GM12878 (cell line): ENCODE results near the gene NPR2. TPM values are rescaled to one million over a fixed set of nuclear protein-coding genes. Genes with fewer than 3 reads are reported as not detected.

Experiments used
- ATAC-seq: fragments of 200-7000 bp; cut with Tn5 transposase; 3 replicates; pipeline ENCODE4 v1.9.1; 2020; ENCODE audit warnings: mild to moderate bottlenecking, moderate library complexity
- BruUV-seq: library from RNA; stranded (reverse); fragments of 400-500 nt; replicated peaks from 2 replicates; lab custom pipeline; 2021; lab: Mats Ljungman, UMichigan
- CTCF ChIA-PET: fragments of 300-600 bp; sonication (Branson Sonifier 250); formaldehyde crosslinking; extraction: SDS; loops from one replicate; lab custom pipeline; 2021; ENCODE audit warnings: inconsistent platforms; lab: Yijun Ruan, JAX
- POLR2A ChIA-PET: fragments of 350-600 bp; formaldehyde crosslinking; extraction: SDS; loops from one replicate; lab custom pipeline; 2021; ENCODE audit warnings: inconsistent platforms; lab: Charles Lee
- RAD21 ChIA-PET: fragments of 300-600 bp; sonication (Branson Sonifier 250); formaldehyde crosslinking; loops from one replicate; lab custom pipeline; 2023; ENCODE audit warnings: antibody characterized with exemption; ENCODE audit not compliant: unreplicated experiment; lab: Charles Lee
- SMC1A ChIA-PET: fragments of 300-600 bp; sonication (Branson Sonifier 250); formaldehyde crosslinking; loops from one replicate; lab custom pipeline; 2023; ENCODE audit not compliant: unreplicated experiment, uncharacterized antibody; lab: Charles Lee
- DNase-seq: peaks from one replicate; pipeline ENCODE4 v3.0.0-alpha.2; 2011; ENCODE audit warnings: low read depth, low spot score
- FAIRE-seq: peaks from 3 replicates; lab custom pipeline; 2011; peaks lifted over from hg19 to GRCh38; lab: Jason Lieb, UNC
- H2AFZ ChIP-seq: 2 replicates; pipeline ENCODE4 v1.6.0; 2011; ENCODE audit warnings: low read depth, low read length, control low read depth; ENCODE audit not compliant: control insufficient read depth
- H3K27ac ChIP-seq: 2 replicates; pipeline ENCODE4 v1.5.1; 2011; ENCODE audit warnings: control low read depth; ENCODE audit not compliant: control insufficient read depth, insufficient read depth
- H3K27me3 ChIP-seq, 2 experiments: replicated peaks in 1 of 2; 2 replicates each; pipeline versions ENCODE4 v1.6.0 to v1.6.1; 2011; ENCODE audit warnings: low read length in 1 of 2; ENCODE audit not compliant: control insufficient read depth in 2 of 2, insufficient read depth in 2 of 2
- H3K36me3 ChIP-seq, 2 experiments: 2 replicates each; pipeline ENCODE4 v1.5.1; 2011; ENCODE audit warnings: low read length in 1 of 2; ENCODE audit not compliant: control insufficient read depth in 2 of 2, insufficient read depth in 2 of 2
- H3K4me1 ChIP-seq: 2 replicates; pipeline ENCODE4 v1.6.1; 2011; ENCODE audit warnings: mild to moderate bottlenecking, low read length, moderate library complexity, mixed read lengths; ENCODE audit not compliant: control insufficient read depth, insufficient read depth
- H3K4me2 ChIP-seq: 2 replicates; pipeline ENCODE4 v1.6.0; 2011; ENCODE audit warnings: control low read depth; ENCODE audit not compliant: control insufficient read depth, insufficient read depth
- H3K4me3 ChIP-seq: fragments of 200-600 bp; sonication (generic); 2 replicates; pipeline ENCODE4 v1.5.1; 2016
- H3K79me2 ChIP-seq: 2 replicates; pipeline ENCODE4 v1.6.0; 2011; ENCODE audit warnings: low read length; ENCODE audit not compliant: control insufficient read depth, insufficient read depth
- H3K9ac ChIP-seq: 2 replicates; pipeline ENCODE4 v1.8.0; 2011; ENCODE audit warnings: low read length, control low read depth, mixed read lengths; ENCODE audit not compliant: control insufficient read depth, insufficient read depth
- H3K9me3 ChIP-seq: replicated peaks from 3 replicates; pipeline ENCODE4 v1.5.1; 2011; ENCODE audit warnings: mild to moderate bottlenecking, low read length; ENCODE audit not compliant: control insufficient read depth, insufficient read depth
- H4K20me1 ChIP-seq: 2 replicates; pipeline ENCODE4 v1.6.0; 2011; ENCODE audit not compliant: control insufficient read depth, insufficient read depth
- E4F1 ChIP-seq: fragments of 450-650 bp; IDR thresholded peaks from 2 replicates; pipeline ENCODE4 v1.6.1; 2018; ENCODE audit warnings: borderline replicate concordance, mild to moderate bottlenecking; ENCODE audit not compliant: partially characterized antibody
- EZH2 ChIP-seq: IDR thresholded peaks from 2 replicates; pipeline ENCODE4 v1.6.1; 2012; ENCODE audit warnings: low read depth, mild to moderate bottlenecking, control low read depth, inconsistent platforms, low read length, borderline replicate concordance; ENCODE audit not compliant: control insufficient read depth
- FOXK2 ChIP-seq: fragments of 450-650 bp; IDR thresholded peaks from 2 replicates; pipeline ENCODE4 v1.6.1; 2017; ENCODE audit warnings: mild to moderate bottlenecking, moderate library complexity
- FOXM1 ChIP-seq: IDR thresholded peaks from 2 replicates; pipeline ENCODE4 v1.6.1; 2012; ENCODE audit warnings: low read depth, mild to moderate bottlenecking, inconsistent platforms, low read length, moderate library complexity
- IKZF2 ChIP-seq, 2 experiments: fragments of 450-650 bp; IDR thresholded peaks; 2 replicates each; pipeline ENCODE4 v1.6.1; 2017; ENCODE audit warnings: mild to moderate bottlenecking in 2 of 2, moderate library complexity in 2 of 2
- IRF4 ChIP-seq: IDR thresholded peaks from 2 replicates; pipeline ENCODE4 v1.6.1; 2011; ENCODE audit warnings: low read depth, low read length
- KAT2A ChIP-seq: conservative IDR thresholded peaks from 2 replicates; pipeline ENCODE4 v1.6.1; 2011; ENCODE audit warnings: low read depth, low read length; ENCODE audit not compliant: control insufficient read depth
- NRF1 ChIP-seq: conservative IDR thresholded peaks from 2 replicates; pipeline ENCODE4 v1.6.1; 2011; ENCODE audit warnings: mild to moderate bottlenecking, low read depth, low read length, improper control_type of control experiment
- PAX8 ChIP-seq: fragments of 450-650 bp; IDR thresholded peaks from 2 replicates; pipeline ENCODE4 v1.6.1; 2017; ENCODE audit warnings: mild to moderate bottlenecking, moderate library complexity
- SREBF2 ChIP-seq: IDR thresholded peaks from 2 replicates; pipeline ENCODE4 v1.6.1; 2012; ENCODE audit warnings: mild to moderate bottlenecking, low read length
- SRF ChIP-seq, 2 experiments: IDR thresholded peaks; 2 replicates each; pipeline ENCODE4 v1.6.1; 2011; ENCODE audit warnings: low read depth in 2 of 2, low read length in 2 of 2, mild to moderate bottlenecking in 1 of 2, moderate library complexity in 1 of 2
- TBL1XR1 ChIP-seq: IDR thresholded peaks from 2 replicates; pipeline ENCODE4 v1.6.1; 2012; ENCODE audit warnings: low read depth, low read length, improper control_type of control experiment
- USF1 ChIP-seq: IDR thresholded peaks from 2 replicates; pipeline ENCODE4 v1.6.1; 2011; ENCODE audit warnings: borderline replicate concordance, low read depth, mild to moderate bottlenecking, moderate library complexity, mixed read lengths, low read length; ENCODE audit not compliant: insufficient read depth; ENCODE audit errors: extremely low read length
- ZNF217 ChIP-seq: fragments of 450-650 bp; IDR thresholded peaks from 2 replicates; pipeline ENCODE4 v1.6.1; 2017; ENCODE audit warnings: antibody characterized with exemption, mild to moderate bottlenecking
- ZNF24 ChIP-seq: fragments of 450-650 bp; IDR thresholded peaks from 2 replicates; pipeline ENCODE4 v1.6.1; 2017; ENCODE audit warnings: antibody characterized with exemption, mild to moderate bottlenecking
- WGBS: methylation state at CpG from one replicate; pipeline ENCODE4 v1.1.6; 2016; ENCODE audit warnings: low lambda C conversion rate; ENCODE audit not compliant: insufficient replicate concordance, insufficient coverage; ENCODE audit errors: missing lambda C conversion rate; 5-methylcytosine and 5-hydroxymethylcytosine counted together
- in situ Hi-C: fragments of 300-500 bp; cut with MboI; formaldehyde crosslinking; loops from 9 replicates; pipeline ENCODE4 v1.14.3; 2018; ENCODE audit warnings: mixed read lengths
- intact Hi-C: fragments of 100-400 bp; cut with micrococcal nuclease; formaldehyde crosslinking; loops from one replicate; pipeline ENCODE4 v1.14.2; 2022; ENCODE audit not compliant: unreplicated experiment
- polyA plus RNA-seq, 11 experiments: library from polyadenylated mRNA; depleted of rRNA in 4 of 11; unstranded in 6 of 11; stranded (reverse) in 5 of 11; fragments of >200 nt; fragmentation: Nextera tagmentation in 4 of 11; fragmentation: Illumina TruSeq in 1 of 11; extraction: Ambion mirVana in 4 of 11; extraction: Trizol in 1 of 11; gene quantifications; 1 replicate in 1 of 11; 2 replicates in 10 of 11; pipeline versions ENCODE4 v1.2.1 to v1.2.3, GENCODE V29; 2011 to 2016; ENCODE audit warnings: inconsistent platforms in 2 of 11, missing spikeins in 2 of 11, low read depth in 1 of 11
- total RNA-seq, 4 experiments: library from RNA; depleted of rRNA in 3 of 4; stranded (reverse); fragments of >200 nt in 3 of 4; fragmentation: Illumina TruSeq in 1 of 4; extraction: Trizol in 1 of 4; gene quantifications; 2 replicates each; pipeline versions ENCODE4 v1.2.1 to v1.2.3, GENCODE V29; 2013 to 2021

Gene NPR2
- total and polyA plus RNA-seq, 10 of the 15 experiments (the other 5 are each of a cell fraction or from before 2014, with no cell fraction given), result 2.0 to 20.9 (median 6.8) TPM

- TF ChIP-seq E4F1, result no peak
- no peak for TF ChIP-seq FOXK2
- TF ChIP-seq FOXM1, result no peak
- TF ChIP-seq TBL1XR1, result no peak
- no peak for TF ChIP-seq KAT2A
- TF ChIP-seq, all 136 proteins: peak for 6
Observed at GRCh38 chr9:35790385-35791296, 750 bp upstream of the NPR2 start (continued).

GRCh38 chr9:35792024-35792813 lies 828 bp downstream of the NPR2 start:
- CTCF ChIA-PET, result interaction anchor here (1.2 to 2.3 kb wide), 4 partner anchors 32 to 90 kb away, joined by 3 to 7 read pairs (median 6); no protein-coding TSS in a partner anchor
- 99% methylated on average over 24 of the region's 34 CpGs for WGBS
- Histone ChIP-seq H3K27me3 (no peaks in the 10 kb centered on the region), H3K4me2 (no peak overlapping the region), H3K9ac (no peak overlapping the region), H3K4me3 (no peak overlapping the region), H3K4me1 (peaks cover 5% of the 10 kb centered on the region), H3K36me3 (no peaks in the 10 kb centered on the region; a peak in 3 of 4 replicates), H2AFZ (no peak overlapping the region), H3K79me2 (no peaks in the 10 kb centered on the region), H3K27ac (no peak overlapping the region), H4K20me1 (no peaks in the 10 kb centered on the region; the same call in 1 of the 2 replicates), H3K9me3 (no peaks in the 10 kb centered on the region)
- RAD21 ChIA-PET, result interaction anchor here (1.1 kb wide), 1 partner anchor 34 kb away, joined by 4 read pairs; no protein-coding TSS in a partner anchor
- no peak for DNase-seq
- SMC1A ChIA-PET, result interaction anchor here (0.5 kb wide), 1 partner anchor 15 kb away, joined by 3 read pairs; no protein-coding TSS in a partner anchor
- POLR2A ChIA-PET, result no interaction called here
- intact Hi-C loops, result no loop called here
- no peak for FAIRE-seq
- BruUV-seq, result no TSS peak
- in situ Hi-C loops, result no loop called here
- no peak for ATAC-seq
- TF ChIP-seq PAX8 (no peak), IKZF2 (IDR thresholded peaks at IDR 0.05) (no peak), NRF1 (no peak), EZH2 (no peak), IRF4 (no peak), ZNF24 (no peak), E4F1 (no peak), SREBF2 (no peak), ZNF217 (no peak), USF1 (no peak), SRF (IDR thresholded peaks at IDR 0.05; ENCODE audit: low read depth in 2 of 2, low read length in 2 of 2) (no peak)
